Esophagus squamous epithelium (tissue), 5 donors: Measurements from ENCODE around the gene TNFSF10. TPM values are rescaled to one million over a fixed set of nuclear protein-coding genes. Genes with fewer than 3 reads are reported as not detected.

Source experiments
- DNase-seq: peaks from one replicate; lab custom pipeline; 2025; lab: John Stamatoyannopoulos, UW
- H3K27ac ChIP-seq, 4 donors: fragments of 200-600 bp; sonication (generic); one replicate each; pipeline ENCODE4 v1.5.1; 2016 to 2019; ENCODE audit warnings: mild to moderate bottlenecking in 1 of 4
- H3K27me3 ChIP-seq, 4 donors: fragments of 200-600 bp; sonication (generic); 1 replicate in 3 of 4; 2 replicates in 1 of 4; pipeline versions ENCODE4 v1.5.1 to v1.6.0; 2017 to 2021; ENCODE audit warnings: antibody characterized with exemption in 1 of 4
- H3K36me3 ChIP-seq, 3 donors: fragments of 200-600 bp; sonication (generic); one replicate each; pipeline ENCODE4 v1.5.1; 2016 to 2019
- H3K4me1 ChIP-seq, 3 donors: fragments of 200-600 bp; sonication (generic); one replicate each; pipeline ENCODE4 v1.5.1; 2017 to 2019
- H3K4me3 ChIP-seq, 4 donors: fragments of 200-600 bp; sonication (generic); 1 replicate in 3 of 4; 2 replicates in 1 of 4; pipeline ENCODE4 v1.5.1; 2016 to 2019; ENCODE audit warnings: mild to moderate bottlenecking in 2 of 4, moderate library complexity in 1 of 4
- H3K9me3 ChIP-seq, 3 donors: fragments of 200-600 bp; sonication (generic); one replicate each; pipeline ENCODE4 v1.5.1; 2016 to 2019
- CTCF ChIP-seq, 6 experiments: fragments of 450-650 bp in 4 of 6; fragments of 200-600 bp in 2 of 6; sonication (generic) in 2 of 6; IDR thresholded peaks; one replicate each; pipeline ENCODE4 v1.5.1; 2016 to 2019; ENCODE audit warnings: antibody characterized with exemption in 6 of 6, mild to moderate bottlenecking in 4 of 6, moderate library complexity in 4 of 6
- POLR2A ChIP-seq, 4 donors: fragments of 450-650 bp; IDR thresholded peaks; one replicate each; pipeline ENCODE4 v1.6.1; 2017; ENCODE audit warnings: antibody characterized with exemption in 4 of 4, mild to moderate bottlenecking in 4 of 4, moderate library complexity in 3 of 4
- WGBS, 2 donors: methylation state at CpG; one replicate each; pipeline ENCODE4 v1.1.5; 2018; 5-methylcytosine and 5-hydroxymethylcytosine counted together
- intact Hi-C: fragments of 100-400 bp; cut with DNase I; formaldehyde crosslinking; loops from one replicate; pipeline ENCODE4 v1.15.0; 2022
- total RNA-seq, 4 donors: library from RNA; depleted of rRNA; stranded (reverse); fragments of >200 nt; gene quantifications; one replicate each; pipeline ENCODE4 v1.1.0, GENCODE V29; 2016
- donor health status: DM: yes; HTN: yes; CAD: no.

Gene TNFSF10
- total RNA-seq, 4 donors from 2014 or later = 61.7 to 128 (median 83.8) TPM

GRCh38 chr3:172559020-172559419 lies 35.8 kb upstream of the TNFSF10 start:
- H3K4me3 ChIP-seq = no peak overlapping the region
- H3K9me3 ChIP-seq = no peaks in the 10 kb centered on the region
- no peaks in the 10 kb centered on the region for H3K27me3 ChIP-seq
- 81 to 90% methylated on average over 3 of the region's 3 CpGs for WGBS, 2 donors
- TF ChIP-seq CTCF (IDR thresholded peaks at IDR 0.05) (no peak), POLR2A (IDR thresholded peaks at IDR 0.05) (no peak)
- DNase-seq = no peak
- intact Hi-C loops = no loop called here
- H3K36me3 ChIP-seq = no peaks in the 10 kb centered on the region
- peak overlapping the region in 3 of 4 donors; percentile 52 to 88 (median 67) for H3K27ac ChIP-seq
- H3K4me1 ChIP-seq = peaks cover 30 to 78% (median 49%) of the 10 kb centered on the region in 3 donors

- intact Hi-C loops = no loop called here
- H3K4me1 ChIP-seq = peaks cover 25 to 65% (median 37%) of the 10 kb centered on the region in 3 donors
These were observed 34.4 kb upstream of the TNFSF10 start for GRCh38 chr3:172557515-172558220.

GRCh38 chr3:172553526-172554252 lies 30.5 kb upstream of the TNFSF10 start:
- WGBS, 2 donors = 95 to 97% methylated on average over 6 of the region's 6 CpGs
- peaks cover 12 to 31% (median 16%) of the 10 kb centered on the region in 3 donors for H3K4me1 ChIP-seq
- H3K36me3 ChIP-seq = no peaks in the 10 kb centered on the region
- no peak for TF ChIP-seq CTCF (IDR thresholded peaks at IDR 0.05)
- no peak for TF ChIP-seq POLR2A (IDR thresholded peaks at IDR 0.05)
- H3K27ac ChIP-seq = no peak overlapping the region
- no peaks in the 10 kb centered on the region for H3K9me3 ChIP-seq
- intact Hi-C loops = no loop called here
- no peak for DNase-seq
- H3K4me3 ChIP-seq = no peak overlapping the region
- H3K27me3 ChIP-seq = no peaks in the 10 kb centered on the region

More at GRCh38 chr3:172557515-172558220, 34.4 kb upstream of the TNFSF10 start:
- H3K4me3 ChIP-seq = no peak overlapping the region
- H3K36me3 ChIP-seq = no peaks in the 10 kb centered on the region
- H3K27ac ChIP-seq = peak overlapping the region; percentile 67 to 88 (median 68)
- no peak for DNase-seq
- no peak for TF ChIP-seq CTCF (IDR thresholded peaks at IDR 0.05)
- TF ChIP-seq POLR2A (IDR thresholded peaks at IDR 0.05) = no peak
- H3K9me3 ChIP-seq = no peaks in the 10 kb centered on the region
- 19 to 42% methylated on average over 3 of the region's 3 CpGs for WGBS, 2 donors
- H3K27me3 ChIP-seq = no peaks in the 10 kb centered on the region

- no peak for DNase-seq
- intact Hi-C loops = no loop called here
- no peak for TF ChIP-seq CTCF (IDR thresholded peaks at IDR 0.05)
- TF ChIP-seq POLR2A (IDR thresholded peaks at IDR 0.05) = no peak
- Histone ChIP-seq H3K4me1 (peaks cover 7 to 31% (median 13%) of the 10 kb centered on the region in 3 donors), H3K4me3 (no peak overlapping the region), H3K27ac (no peak overlapping the region), H3K27me3 (no peaks in the 10 kb centered on the region), H3K9me3 (no peaks in the 10 kb centered on the region), H3K36me3 (no peaks in the 10 kb centered on the region)
These were observed 29.4 kb upstream of the TNFSF10 start for GRCh38 chr3:172552607-172553006.

GRCh38 chr3:172551874-172552273 lies 28.6 kb upstream of the TNFSF10 start:
- H3K9me3 ChIP-seq = no peaks in the 10 kb centered on the region
- intact Hi-C loops = no loop called here
- no peak for DNase-seq
- no peaks in the 10 kb centered on the region for H3K36me3 ChIP-seq
- peaks cover 4 to 31% (median 11%) of the 10 kb centered on the region in 3 donors for H3K4me1 ChIP-seq
- H3K27me3 ChIP-seq = no peaks in the 10 kb centered on the region
- no peak overlapping the region for H3K4me3 ChIP-seq
- no peak overlapping the region for H3K27ac ChIP-seq
- WGBS, 2 donors = 89 to 96% methylated on average over 1 of the region's 1 CpG
- TF ChIP-seq POLR2A (IDR thresholded peaks at IDR 0.05) (no peak), CTCF (IDR thresholded peaks at IDR 0.05) (no peak)
